ENCODE results near the gene PLA2G6. TPM values are rescaled to one million over a fixed set of nuclear protein-coding genes. Genes with fewer than 3 reads are reported as not detected.

Gene PLA2G6
- total and polyA plus RNA-seq, 9 of the 15 experiments (the other 6 are each of a cell fraction or from before 2014, with no cell fraction given), result 0.11 to 12.2 (median 9.7) TPM

- TF ChIP-seq NFXL1 (CRISPR knock-in tag; IDR thresholded peaks at IDR 0.05), result no peak
- no peak for TF ChIP-seq SPI1 (IDR thresholded peaks at IDR 0.05; ENCODE audit: borderline replicate concordance, low read depth, low read length)
- TF ChIP-seq IRF9 (tag; IDR thresholded peaks at IDR 0.05), result no peak
- no peak for TF ChIP-seq RCOR1 (IDR thresholded peaks at IDR 0.05; ENCODE audit: borderline replicate concordance in 1 of 2, low read depth in 2 of 2, low read length in 2 of 2)
- TF ChIP-seq CHAMP1 (IDR thresholded peaks at IDR 0.05), result no peak
- no peak for TF ChIP-seq U2AF2 (optimal IDR thresholded peaks at IDR 0.05; ENCODE audit: low read depth, low read length)
- peak in 1 of 2 experiments; percentile 50; a peak in 1 of 4 replicates for TF ChIP-seq MAZ (CRISPR knock-in tag; conservative IDR thresholded peaks at IDR 0.05 in 1 of 2, IDR thresholded peaks at IDR 0.05 in 1 of 2)
- no peak for TF ChIP-seq STAT5B (CRISPR knock-in tag; IDR thresholded peaks at IDR 0.05)
- no peak for TF ChIP-seq ESRRB (CRISPR knock-in tag; IDR thresholded peaks at IDR 0.05; ENCODE audit: borderline replicate concordance)
- no peak for TF ChIP-seq DLX4 (CRISPR knock-in tag; IDR thresholded peaks at IDR 0.05)
- no peak for TF ChIP-seq MCM2 (IDR thresholded peaks at IDR 0.05; ENCODE audit: low read depth)
- no peak for TF ChIP-seq TCF7 (IDR thresholded peaks at IDR 0.05; ENCODE audit: borderline replicate concordance)
- TF ChIP-seq NR2F6 (CRISPR knock-in tag; IDR thresholded peaks at IDR 0.05), result no peak
- no peak for TF ChIP-seq STAG1 (CRISPR knock-in tag; IDR thresholded peaks at IDR 0.05; ENCODE audit: borderline replicate concordance)
- no peak for TF ChIP-seq TAF9B (IDR thresholded peaks at IDR 0.05; ENCODE audit: partially characterized antibody)
- TF ChIP-seq NFE2 (IDR thresholded peaks at IDR 0.05; ENCODE audit: low read depth), result peak; percentile 90
- TF ChIP-seq MCM5 (IDR thresholded peaks at IDR 0.05; ENCODE audit: low read depth), result no peak
- TF ChIP-seq NEUROD1 (IDR thresholded peaks at IDR 0.05; ENCODE audit: borderline replicate concordance, low read depth, low read length, partially characterized antibody), result peak; percentile 26
- no peak for TF ChIP-seq SP1 (CRISPR knock-in tag; IDR thresholded peaks at IDR 0.05)
- TF ChIP-seq ZKSCAN8 (CRISPR knock-in tag; IDR thresholded peaks at IDR 0.05), result no peak
- TF ChIP-seq, protein P1, sequence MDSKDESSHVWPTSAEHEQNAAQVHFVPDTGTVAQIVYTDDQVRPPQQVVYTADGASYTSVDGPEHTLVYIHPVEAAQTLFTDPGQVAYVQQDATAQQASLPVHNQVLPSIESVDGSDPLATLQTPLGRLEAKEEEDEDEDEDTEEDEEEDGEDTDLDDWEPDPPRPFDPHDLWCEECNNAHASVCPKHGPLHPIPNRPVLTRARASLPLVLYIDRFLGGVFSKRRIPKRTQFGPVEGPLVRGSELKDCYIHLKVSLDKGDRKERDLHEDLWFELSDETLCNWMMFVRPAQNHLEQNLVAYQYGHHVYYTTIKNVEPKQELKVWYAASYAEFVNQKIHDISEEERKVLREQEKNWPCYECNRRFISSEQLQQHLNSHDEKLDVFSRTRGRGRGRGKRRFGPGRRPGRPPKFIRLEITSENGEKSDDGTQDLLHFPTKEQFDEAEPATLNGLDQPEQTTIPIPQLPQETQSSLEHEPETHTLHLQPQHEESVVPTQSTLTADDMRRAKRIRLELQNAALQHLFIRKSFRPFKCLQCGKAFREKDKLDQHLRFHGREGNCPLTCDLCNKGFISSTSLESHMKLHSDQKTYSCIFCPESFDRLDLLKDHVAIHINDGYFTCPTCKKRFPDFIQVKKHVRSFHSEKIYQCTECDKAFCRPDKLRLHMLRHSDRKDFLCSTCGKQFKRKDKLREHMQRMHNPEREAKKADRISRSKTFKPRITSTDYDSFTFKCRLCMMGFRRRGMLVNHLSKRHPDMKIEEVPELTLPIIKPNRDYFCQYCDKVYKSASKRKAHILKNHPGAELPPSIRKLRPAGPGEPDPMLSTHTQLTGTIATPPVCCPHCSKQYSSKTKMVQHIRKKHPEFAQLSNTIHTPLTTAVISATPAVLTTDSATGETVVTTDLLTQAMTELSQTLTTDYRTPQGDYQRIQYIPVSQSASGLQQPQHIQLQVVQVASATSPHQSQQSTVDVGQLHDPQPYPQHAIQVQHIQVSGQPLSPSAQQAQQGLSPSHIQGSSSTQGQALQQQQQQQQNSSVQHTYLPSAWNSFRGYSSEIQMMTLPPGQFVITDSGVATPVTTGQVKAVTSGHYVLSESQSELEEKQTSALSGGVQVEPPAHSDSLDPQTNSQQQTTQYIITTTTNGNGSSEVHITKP (IDR thresholded peaks at IDR 0.05; ENCODE audit: partially characterized antibody), result no peak
- TF ChIP-seq TAF15 (IDR thresholded peaks at IDR 0.05; ENCODE audit: low read depth, low read length), result no peak
Measured at GRCh38 chr22:38181453-38182200, at the start of gene PLA2G6 (continued).

Data from K562 (cell line).